Measurements from ENCODE around the gene HCFC1R1.
"Not testable (repeated sequence)": the region's sequence is repeated elsewhere in the genome, so short reads cannot be mapped to it uniquely, and the experiment has no call there.

Gene HCFC1R1

GRCh38 chr16:3054965-3055733, 31.4 kb upstream of the HCFC1R1 start:
- Histone ChIP-seq H3K27me3 (ENCODE audit: insufficient read depth, low read length) (no peaks in the 10 kb centered on the region), H3K79me2 (ENCODE audit: insufficient read depth, low read length) (no peaks in the 10 kb centered on the region), H3K9ac (ENCODE audit: low read length) (no peak overlapping the region; the same call in 1 of the 2 replicates), H3K27ac (ENCODE audit: low read depth, low read length, poor library complexity, severe bottlenecking) (no peak overlapping the region), H3K36me3 (ENCODE audit: insufficient read depth, low read length) (no peaks in the 10 kb centered on the region), H3K9me2 (ENCODE audit: low read depth, low read length) (no peaks in the 10 kb centered on the region), H3K4me2 (ENCODE audit: low read length) (no peak overlapping the region; the same call in 1 of the 2 replicates), H3K4me3 (ENCODE audit: low read depth, low read length, poor library complexity, severe bottlenecking) (peak overlapping the region; percentile 12), H3K4me1 (ENCODE audit: insufficient read depth, low read length, severe bottlenecking) (peaks cover 20% of the 10 kb centered on the region), H3F3A (ENCODE audit: insufficient read depth, low read length) (no peaks in the 10 kb centered on the region), H2AFZ (ENCODE audit: low read length) (no peak overlapping the region), H4K20me1 (ENCODE audit: insufficient read depth, low read length) (no peaks in the 10 kb centered on the region), H3K9me3 (ENCODE audit: low read length) (no peaks in the 10 kb centered on the region)
- no peak for TF ChIP-seq EZH2 (IDR thresholded peaks at IDR 0.05; ENCODE audit: borderline replicate concordance, low read length)
- no peak for TF ChIP-seq CTCF (IDR thresholded peaks at IDR 0.05; ENCODE audit: low read length)

- H3K79me2 ChIP-seq (ENCODE audit: insufficient read depth, low read length); H2AFZ ChIP-seq (ENCODE audit: low read length); H4K20me1 ChIP-seq (ENCODE audit: insufficient read depth, low read length); H3K27ac ChIP-seq (ENCODE audit: low read depth, low read length, poor library complexity, severe bottlenecking); H3K36me3 ChIP-seq (ENCODE audit: insufficient read depth, low read length); H3K9me2 ChIP-seq (ENCODE audit: low read depth, low read length); H3K4me3 ChIP-seq (ENCODE audit: low read depth, low read length, poor library complexity, severe bottlenecking); H3F3A ChIP-seq (ENCODE audit: insufficient read depth, low read length); H3K27me3 ChIP-seq (ENCODE audit: insufficient read depth, low read length); H3K9ac ChIP-seq (ENCODE audit: low read length); H3K9me3 ChIP-seq (ENCODE audit: low read length); H3K4me2 ChIP-seq (ENCODE audit: low read length): not testable (repeated sequence)
- peaks cover 12% of the 10 kb centered on the region for H3K4me1 ChIP-seq (ENCODE audit: insufficient read depth, low read length, severe bottlenecking)
Measured at GRCh38 chr16:3053330-3053710, 29.6 kb upstream of the HCFC1R1 start.

DNA sequence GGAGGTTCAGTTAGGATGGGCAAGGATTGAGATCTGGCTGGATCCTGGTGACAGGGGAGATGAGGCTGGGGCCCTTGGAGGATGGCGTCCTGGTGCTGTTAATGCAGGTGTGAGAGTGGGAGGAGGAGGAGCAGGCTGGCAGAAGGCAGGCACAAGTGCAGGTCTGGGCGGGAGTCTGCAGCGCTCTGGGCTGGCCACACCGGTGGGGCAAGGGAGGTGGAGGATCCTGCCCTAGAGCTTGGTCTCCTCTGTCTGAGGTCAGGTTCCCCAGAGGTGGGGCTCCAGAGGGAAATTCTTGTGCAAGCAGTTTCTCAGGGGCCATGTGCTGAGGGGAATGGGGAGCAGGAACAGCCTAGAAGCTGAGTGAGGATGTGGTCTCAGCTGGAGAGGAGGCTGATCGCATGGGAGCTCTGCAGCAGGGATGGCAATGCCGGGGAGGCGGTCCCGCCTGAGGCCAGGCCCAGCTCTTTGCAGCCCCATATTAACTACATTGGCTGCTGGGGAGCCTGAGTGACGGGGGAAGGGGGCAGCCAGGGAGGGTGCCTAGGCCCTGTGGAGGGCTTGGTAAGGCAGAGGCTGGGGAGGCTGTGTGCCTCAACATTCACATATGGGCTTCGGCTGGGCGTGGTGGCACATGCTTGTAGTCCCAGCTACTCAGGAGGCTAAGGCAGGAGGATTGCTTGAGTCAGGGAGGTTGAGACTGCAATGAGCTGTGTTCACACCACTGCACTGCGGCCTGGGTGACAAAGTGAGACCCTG, 29.0 kb upstream of the HCFC1R1 start:
- not testable (repeated sequence) for H2AFZ ChIP-seq (ENCODE audit: low read length); H3K27me3 ChIP-seq (ENCODE audit: insufficient read depth, low read length); H3K36me3 ChIP-seq (ENCODE audit: insufficient read depth, low read length); H3K79me2 ChIP-seq (ENCODE audit: insufficient read depth, low read length); H4K20me1 ChIP-seq (ENCODE audit: insufficient read depth, low read length); H3K4me1 ChIP-seq (ENCODE audit: insufficient read depth, low read length, severe bottlenecking); H3K9ac ChIP-seq (ENCODE audit: low read length); H3K9me2 ChIP-seq (ENCODE audit: low read depth, low read length); H3K27ac ChIP-seq (ENCODE audit: low read depth, low read length, poor library complexity, severe bottlenecking); H3K4me2 ChIP-seq (ENCODE audit: low read length); H3F3A ChIP-seq (ENCODE audit: insufficient read depth, low read length); H3K4me3 ChIP-seq (ENCODE audit: low read depth, low read length, poor library complexity, severe bottlenecking); H3K9me3 ChIP-seq (ENCODE audit: low read length)

GRCh38 chr16:3051494-3051893, 27.8 kb upstream of the HCFC1R1 start:
- Histone ChIP-seq H3K36me3 (ENCODE audit: insufficient read depth, low read length) (no peaks in the 10 kb centered on the region), H3F3A (ENCODE audit: insufficient read depth, low read length) (no peaks in the 10 kb centered on the region), H3K27me3 (ENCODE audit: insufficient read depth, low read length) (no peaks in the 10 kb centered on the region), H3K4me2 (ENCODE audit: low read length) (no peak overlapping the region), H3K4me1 (ENCODE audit: insufficient read depth, low read length, severe bottlenecking) (peaks cover 10% of the 10 kb centered on the region), H3K4me3 (ENCODE audit: low read depth, low read length, poor library complexity, severe bottlenecking) (no peak overlapping the region), H2AFZ (ENCODE audit: low read length) (no peak overlapping the region), H3K27ac (ENCODE audit: low read depth, low read length, poor library complexity, severe bottlenecking) (no peak overlapping the region), H3K79me2 (ENCODE audit: insufficient read depth, low read length) (no peaks in the 10 kb centered on the region), H3K9ac (ENCODE audit: low read length) (no peak overlapping the region), H4K20me1 (ENCODE audit: insufficient read depth, low read length) (no peaks in the 10 kb centered on the region), H3K9me3 (ENCODE audit: low read length) (no peaks in the 10 kb centered on the region), H3K9me2 (ENCODE audit: low read depth, low read length) (no peaks in the 10 kb centered on the region)
- TF ChIP-seq CTCF (IDR thresholded peaks at IDR 0.05; ENCODE audit: low read length) (no peak), EZH2 (IDR thresholded peaks at IDR 0.05; ENCODE audit: borderline replicate concordance, low read length) (no peak)

Measured in OCI-LY1 (cell line).